ENCODE results near the gene MRPL28.
A peak's percentile ranks its signal among the peaks of the same experiment; 100 is the strongest.

MRPL28 gene

DNA sequence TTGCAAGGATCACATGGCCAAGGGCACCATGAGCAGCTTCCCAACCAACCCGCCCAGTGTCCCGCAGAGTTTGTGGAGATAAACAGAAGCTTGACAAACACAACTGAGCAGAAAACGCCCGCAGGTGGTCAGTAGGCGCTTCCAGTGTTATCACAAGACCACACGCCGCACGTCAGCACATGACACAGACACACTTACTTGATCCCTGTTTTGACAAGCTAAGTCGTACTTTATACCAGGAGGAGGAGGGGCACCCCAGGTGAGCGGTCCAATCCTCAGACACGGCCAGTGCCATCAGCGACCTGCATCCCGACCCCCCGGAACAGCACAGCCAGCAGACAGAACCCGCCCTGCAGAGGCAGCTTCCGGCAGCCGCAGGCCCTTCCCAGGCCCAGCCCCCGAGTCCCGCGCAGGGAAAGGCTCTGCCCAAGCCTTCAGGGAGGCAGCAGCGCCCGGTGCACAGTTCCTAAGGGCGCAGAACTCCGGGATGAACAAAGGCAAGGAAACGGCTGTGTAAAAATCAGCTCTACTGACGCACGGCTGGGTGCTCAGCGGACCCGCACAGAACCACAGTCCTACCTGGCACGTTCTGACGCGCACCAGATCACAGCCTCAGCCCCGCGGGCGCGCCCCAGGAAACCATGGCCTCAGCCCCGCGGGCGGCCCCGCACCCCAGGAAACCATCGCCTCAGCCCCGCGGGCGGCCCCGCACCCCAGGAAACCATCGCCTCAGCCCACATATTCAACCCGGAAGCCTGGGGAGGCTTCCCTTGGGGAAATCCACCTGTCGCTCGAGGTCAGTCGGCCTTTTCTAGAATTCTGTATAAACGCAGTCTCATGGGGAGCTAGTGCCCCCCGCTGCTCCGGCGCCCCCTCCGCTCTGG lies 45.6 kb downstream of the MRPL28 start:
- H3K9ac ChIP-seq (ENCODE audit: low read depth in 1 of 2, low read length in 2 of 2) = peak overlapping the region in 1 of 2 donors; percentile 17
- peaks cover under 1 to 1% of the 10 kb centered on the region in 2 donors for H3K36me3 ChIP-seq (ENCODE audit: control insufficient read depth in 1 of 2, insufficient read depth in 2 of 2, low read length in 2 of 2)
- H3K27me3 ChIP-seq (ENCODE audit: control insufficient read depth in 1 of 2, insufficient read depth in 2 of 2, low read length in 2 of 2) = no peaks in the 10 kb centered on the region
- H3K27ac ChIP-seq (ENCODE audit: low read depth, low read length) = peak overlapping the region; percentile 18
- peak overlapping the region; percentile 39 to 40 for H3K4me3 ChIP-seq (ENCODE audit: low read depth in 1 of 2, low read length in 2 of 2)
- H3K4me1 ChIP-seq (ENCODE audit: control insufficient read depth in 1 of 2, insufficient read depth in 2 of 2, low read length in 2 of 2) = peaks cover 20 to 29% of the 10 kb centered on the region in 2 donors
- H3K9me3 ChIP-seq (ENCODE audit: control insufficient read depth in 1 of 2, low read length in 2 of 2) = no peaks in the 10 kb centered on the region

DNA sequence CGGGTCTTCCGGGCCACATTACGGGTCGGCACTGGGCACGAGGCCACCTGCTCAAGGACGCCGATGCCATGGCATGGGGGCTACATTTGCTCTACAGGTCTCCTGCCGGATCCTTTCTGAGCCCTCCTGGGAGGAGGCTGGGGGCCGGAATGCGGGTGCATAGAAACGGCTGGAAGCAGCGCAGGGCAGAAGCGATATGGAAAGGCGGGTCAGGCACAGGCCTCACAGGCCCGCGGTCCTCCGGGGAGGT lies 46.2 kb downstream of the MRPL28 start:
- Histone ChIP-seq H3K27me3 (ENCODE audit: control insufficient read depth in 1 of 2, insufficient read depth in 2 of 2, low read length in 2 of 2) (no peaks in the 10 kb centered on the region), H3K9me3 (ENCODE audit: control insufficient read depth in 1 of 2, low read length in 2 of 2) (no peaks in the 10 kb centered on the region), H3K27ac (ENCODE audit: low read depth, low read length) (no peak overlapping the region), H3K36me3 (ENCODE audit: control insufficient read depth in 1 of 2, insufficient read depth in 2 of 2, low read length in 2 of 2) (peaks cover 6 to 7% of the 10 kb centered on the region in 2 donors), H3K4me3 (ENCODE audit: low read depth in 1 of 2, low read length in 2 of 2) (no peak overlapping the region), H3K9ac (ENCODE audit: low read depth in 1 of 2, low read length in 2 of 2) (no peak overlapping the region), H3K4me1 (ENCODE audit: control insufficient read depth in 1 of 2, insufficient read depth in 2 of 2, low read length in 2 of 2) (peaks cover 20 to 29% of the 10 kb centered on the region in 2 donors)

DNA sequence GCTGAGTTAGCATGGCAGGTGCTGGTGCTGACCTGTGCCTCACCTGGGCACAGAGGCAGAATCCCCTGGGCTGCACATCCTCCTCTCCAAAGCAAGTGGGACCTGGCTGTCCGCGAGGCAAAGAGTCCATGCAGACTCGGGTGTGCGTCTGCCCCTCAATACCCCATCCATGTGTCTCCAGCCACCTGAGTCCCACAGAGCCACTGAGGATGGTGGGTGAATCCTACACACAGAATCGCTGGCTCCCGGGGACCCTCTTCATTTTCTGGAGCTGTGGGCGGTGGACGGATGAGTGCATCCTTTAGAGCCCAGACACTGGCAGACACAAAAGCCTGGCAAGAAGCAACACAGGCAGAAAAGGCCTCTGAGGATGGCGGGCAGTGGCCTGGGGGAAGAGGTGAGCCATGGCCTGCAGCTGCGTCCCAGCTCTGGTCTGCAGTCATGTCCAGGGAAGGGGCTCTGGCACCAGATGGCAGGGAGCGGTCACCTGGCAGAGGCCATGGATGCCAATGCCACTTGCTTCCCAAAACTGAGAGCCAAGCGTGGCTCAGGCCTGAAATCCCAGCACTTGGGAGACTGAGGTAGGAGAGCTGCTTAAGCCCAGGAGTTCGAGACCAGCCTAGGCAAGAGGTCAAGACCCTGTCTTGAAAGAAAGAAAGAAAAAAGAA lies 47.7 kb downstream of the MRPL28 start:
- no peak overlapping the region for H3K9ac ChIP-seq (ENCODE audit: low read depth in 1 of 2, low read length in 2 of 2)
- no peak overlapping the region for H3K27ac ChIP-seq (ENCODE audit: low read depth, low read length)
- no peaks in the 10 kb centered on the region for H3K9me3 ChIP-seq (ENCODE audit: control insufficient read depth in 1 of 2, low read length in 2 of 2)
- no peak overlapping the region for H3K4me3 ChIP-seq (ENCODE audit: low read depth in 1 of 2, low read length in 2 of 2)
- H3K27me3 ChIP-seq (ENCODE audit: control insufficient read depth in 1 of 2, insufficient read depth in 2 of 2, low read length in 2 of 2) = no peaks in the 10 kb centered on the region
- peaks cover 16 to 22% of the 10 kb centered on the region in 2 donors for H3K4me1 ChIP-seq (ENCODE audit: control insufficient read depth in 1 of 2, insufficient read depth in 2 of 2, low read length in 2 of 2)
- H3K36me3 ChIP-seq (ENCODE audit: control insufficient read depth in 1 of 2, insufficient read depth in 2 of 2, low read length in 2 of 2) = peaks cover 10 to 19% of the 10 kb centered on the region in 2 donors

DNA sequence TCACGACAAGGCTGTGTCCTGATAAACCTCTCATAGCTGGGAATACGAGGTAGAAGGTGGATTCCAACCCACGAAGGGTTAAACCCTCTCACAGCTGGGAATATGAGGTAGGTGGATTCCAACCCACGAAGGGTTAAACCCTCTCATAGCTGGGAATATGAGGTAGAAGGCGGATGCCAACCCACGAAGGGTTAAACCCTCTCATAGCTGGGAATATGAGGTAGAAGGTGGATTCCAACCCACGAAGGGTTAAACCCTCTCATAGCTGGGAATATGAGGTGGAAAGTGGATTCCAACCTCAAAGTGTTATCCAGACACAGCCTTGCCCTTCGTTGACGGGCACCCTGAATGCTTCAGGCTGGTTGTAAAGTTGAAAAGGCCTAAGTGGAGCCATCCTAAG lies 48.8 kb downstream of the MRPL28 start:
- H3K27me3 ChIP-seq (ENCODE audit: control insufficient read depth in 1 of 2, insufficient read depth in 2 of 2, low read length in 2 of 2) = no peaks in the 10 kb centered on the region
- peaks cover 8 to 16% of the 10 kb centered on the region in 2 donors for H3K4me1 ChIP-seq (ENCODE audit: control insufficient read depth in 1 of 2, insufficient read depth in 2 of 2, low read length in 2 of 2)
- peaks cover 10 to 19% of the 10 kb centered on the region in 2 donors for H3K36me3 ChIP-seq (ENCODE audit: control insufficient read depth in 1 of 2, insufficient read depth in 2 of 2, low read length in 2 of 2)
- H3K9ac ChIP-seq (ENCODE audit: low read depth in 1 of 2, low read length in 2 of 2) = no peak overlapping the region
- H3K9me3 ChIP-seq (ENCODE audit: control insufficient read depth in 1 of 2, low read length in 2 of 2) = no peaks in the 10 kb centered on the region
- no peak overlapping the region for H3K27ac ChIP-seq (ENCODE audit: low read depth, low read length)
- no peak overlapping the region for H3K4me3 ChIP-seq (ENCODE audit: low read depth in 1 of 2, low read length in 2 of 2)

DNA sequence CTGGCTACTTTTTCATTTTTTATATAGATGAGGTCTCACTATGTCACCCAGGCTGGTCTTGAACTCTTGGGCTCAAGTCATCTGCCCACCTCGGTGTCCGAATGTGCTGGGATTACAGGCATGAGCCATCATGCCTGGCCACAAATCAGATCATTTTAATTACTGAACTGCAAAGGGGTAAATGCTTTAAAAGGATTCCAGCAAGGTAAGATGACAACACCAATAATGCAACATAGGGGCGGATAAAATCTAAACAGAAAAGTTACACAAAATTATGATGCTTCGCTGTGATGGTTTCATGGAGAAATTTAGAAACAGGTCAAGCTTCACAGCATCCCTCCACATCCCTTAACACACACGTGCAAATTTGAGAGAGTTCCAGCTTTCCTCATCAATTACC lies 50.1 kb downstream of the MRPL28 start:
- H3K27me3 ChIP-seq (ENCODE audit: control insufficient read depth in 1 of 2, insufficient read depth in 2 of 2, low read length in 2 of 2) = no peaks in the 10 kb centered on the region
- H3K36me3 ChIP-seq (ENCODE audit: control insufficient read depth in 1 of 2, insufficient read depth in 2 of 2, low read length in 2 of 2) = peaks cover 10 to 19% of the 10 kb centered on the region in 2 donors

DNA sequence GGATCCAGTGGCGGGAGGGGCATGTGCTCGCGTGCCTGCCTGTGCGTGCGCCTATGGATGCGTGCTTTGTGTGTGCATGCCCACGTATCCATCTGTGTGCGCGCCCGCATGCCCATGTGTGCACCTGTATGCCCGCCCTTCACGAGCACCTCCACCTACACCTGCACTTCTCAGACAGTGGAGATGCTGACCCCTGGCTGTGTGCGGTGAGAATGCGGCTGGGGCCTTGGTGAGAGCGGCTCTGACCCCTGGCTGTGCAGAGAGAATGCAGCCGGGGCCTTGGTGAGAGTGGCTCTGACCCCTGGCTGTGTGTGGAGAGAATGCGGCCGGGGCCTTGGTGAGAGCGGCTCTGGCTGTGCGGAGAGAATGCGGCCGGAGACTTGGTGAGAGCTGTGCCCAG lies 51.7 kb downstream of the MRPL28 start:
- H3K9ac ChIP-seq (ENCODE audit: low read depth in 1 of 2, low read length in 2 of 2) = no peak overlapping the region
- no peaks in the 10 kb centered on the region for H3K9me3 ChIP-seq (ENCODE audit: control insufficient read depth in 1 of 2, low read length in 2 of 2)
- H3K36me3 ChIP-seq (ENCODE audit: control insufficient read depth in 1 of 2, insufficient read depth in 2 of 2, low read length in 2 of 2) = peaks cover 17 to 34% of the 10 kb centered on the region in 2 donors
- H3K27me3 ChIP-seq (ENCODE audit: control insufficient read depth in 1 of 2, insufficient read depth in 2 of 2, low read length in 2 of 2) = no peaks in the 10 kb centered on the region
- no peak overlapping the region for H3K4me3 ChIP-seq (ENCODE audit: low read depth in 1 of 2, low read length in 2 of 2)
- H3K27ac ChIP-seq (ENCODE audit: low read depth, low read length) = no peak overlapping the region
- H3K4me1 ChIP-seq (ENCODE audit: control insufficient read depth in 1 of 2, insufficient read depth in 2 of 2, low read length in 2 of 2) = no peaks in the 10 kb centered on the region

More for the DNA sequence above, 50.1 kb downstream of the MRPL28 start:
- peaks cover 1 to 8% of the 10 kb centered on the region in 2 donors for H3K4me1 ChIP-seq (ENCODE audit: control insufficient read depth in 1 of 2, insufficient read depth in 2 of 2, low read length in 2 of 2)
- H3K9ac ChIP-seq (ENCODE audit: low read depth in 1 of 2, low read length in 2 of 2) = no peak overlapping the region
- no peak overlapping the region for H3K27ac ChIP-seq (ENCODE audit: low read depth, low read length)
- no peak overlapping the region for H3K4me3 ChIP-seq (ENCODE audit: low read depth in 1 of 2, low read length in 2 of 2)
- no peaks in the 10 kb centered on the region for H3K9me3 ChIP-seq (ENCODE audit: control insufficient read depth in 1 of 2, low read length in 2 of 2)

DNA sequence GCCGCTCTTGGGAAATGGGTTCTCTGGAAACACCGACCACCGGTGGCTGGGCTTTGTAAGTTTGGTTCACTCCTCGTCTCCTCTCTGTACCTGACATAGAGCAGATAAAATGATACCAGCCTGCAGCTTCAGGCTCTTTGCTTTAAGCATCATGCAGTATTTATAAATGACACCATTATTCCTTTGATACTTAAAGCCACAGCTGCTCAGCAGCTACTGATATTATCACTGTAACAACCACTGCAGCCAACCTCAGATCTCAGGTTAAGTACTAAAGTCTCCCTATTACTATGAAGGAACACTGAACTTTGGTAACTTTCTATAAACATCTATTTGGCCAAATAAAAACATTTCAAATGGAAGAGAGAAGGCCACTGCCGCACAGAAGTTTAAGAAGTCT lies 52.8 kb downstream of the MRPL28 start:
- Histone ChIP-seq H3K9me3 (ENCODE audit: control insufficient read depth in 1 of 2, low read length in 2 of 2) (no peaks in the 10 kb centered on the region), H3K36me3 (ENCODE audit: control insufficient read depth in 1 of 2, insufficient read depth in 2 of 2, low read length in 2 of 2) (peaks cover 19 to 43% of the 10 kb centered on the region in 2 donors), H3K9ac (ENCODE audit: low read depth in 1 of 2, low read length in 2 of 2) (no peak overlapping the region), H3K4me3 (ENCODE audit: low read depth in 1 of 2, low read length in 2 of 2) (no peak overlapping the region), H3K4me1 (ENCODE audit: control insufficient read depth in 1 of 2, insufficient read depth in 2 of 2, low read length in 2 of 2) (no peaks in the 10 kb centered on the region), H3K27me3 (ENCODE audit: control insufficient read depth in 1 of 2, insufficient read depth in 2 of 2, low read length in 2 of 2) (no peaks in the 10 kb centered on the region), H3K27ac (ENCODE audit: low read depth, low read length) (no peak overlapping the region)

All from duodenal mucosa (tissue), 2 donors.